ENCODE data around the gene STX19.

Gene STX19

DNA sequence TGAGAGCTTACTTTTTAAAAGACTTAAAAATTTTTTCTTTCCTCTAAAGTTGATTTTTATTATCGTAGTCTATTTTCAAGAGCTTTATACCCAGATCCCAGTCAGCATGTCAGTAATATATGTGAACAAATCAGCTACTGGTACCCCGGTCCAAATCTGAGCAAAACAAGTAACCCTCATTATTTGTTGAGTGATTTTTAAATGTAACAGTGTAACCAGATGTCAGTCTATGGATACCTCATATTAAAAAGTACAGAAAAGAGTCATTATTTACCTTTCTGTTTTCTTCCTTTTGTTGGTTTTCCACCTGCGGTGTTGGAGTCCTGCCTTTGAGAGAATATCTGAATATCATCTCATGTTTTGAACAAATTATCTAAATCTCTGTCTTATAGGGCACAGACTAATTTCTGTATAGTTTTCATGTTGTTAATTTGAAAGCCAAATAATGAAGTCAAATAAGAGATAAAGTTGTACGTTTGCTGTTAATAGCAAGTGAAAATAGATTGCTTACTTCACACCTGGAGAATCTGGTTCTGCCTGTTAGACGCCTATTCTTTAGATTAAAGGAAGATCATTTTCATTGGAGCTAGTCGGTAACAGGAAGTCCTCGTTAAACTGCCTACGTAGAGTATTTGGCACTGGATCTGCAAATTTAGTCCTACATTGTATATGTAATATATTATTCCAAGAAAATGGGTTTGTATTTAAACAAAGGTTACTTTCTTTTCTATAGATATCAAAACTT lies at the start of gene STX19:
Gene STX19 (minus strand): TSS at position 505 of the 745 bp plus-strand sequence. CDS start 13,328 bp downstream, outside the sequence.
- DNase-seq: no peak
- intact Hi-C loops (cut with DNase I): no loop called here

DNA sequence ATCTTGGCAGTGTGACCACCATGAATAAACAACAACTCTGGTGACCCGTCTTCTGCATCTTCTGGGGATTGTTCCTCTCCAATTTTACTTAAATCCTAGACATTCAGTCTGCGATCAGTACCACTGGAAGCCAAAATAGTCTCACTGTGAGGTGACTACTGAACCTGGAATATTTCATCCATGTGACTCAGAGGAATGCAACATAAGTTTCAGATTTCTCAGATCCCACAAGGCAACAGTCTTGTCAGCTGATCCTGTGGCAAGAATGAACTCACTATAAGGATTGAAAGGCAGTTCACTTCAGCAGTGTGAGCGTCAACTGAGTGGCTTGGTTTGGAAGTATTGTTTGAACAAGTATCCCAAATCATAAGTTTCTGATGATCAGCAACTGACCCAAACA lies 47.7 kb upstream of the STX19 start:
- intact Hi-C loops (cut with DNase I): no loop called here
- DNase-seq: no peak

DNA sequence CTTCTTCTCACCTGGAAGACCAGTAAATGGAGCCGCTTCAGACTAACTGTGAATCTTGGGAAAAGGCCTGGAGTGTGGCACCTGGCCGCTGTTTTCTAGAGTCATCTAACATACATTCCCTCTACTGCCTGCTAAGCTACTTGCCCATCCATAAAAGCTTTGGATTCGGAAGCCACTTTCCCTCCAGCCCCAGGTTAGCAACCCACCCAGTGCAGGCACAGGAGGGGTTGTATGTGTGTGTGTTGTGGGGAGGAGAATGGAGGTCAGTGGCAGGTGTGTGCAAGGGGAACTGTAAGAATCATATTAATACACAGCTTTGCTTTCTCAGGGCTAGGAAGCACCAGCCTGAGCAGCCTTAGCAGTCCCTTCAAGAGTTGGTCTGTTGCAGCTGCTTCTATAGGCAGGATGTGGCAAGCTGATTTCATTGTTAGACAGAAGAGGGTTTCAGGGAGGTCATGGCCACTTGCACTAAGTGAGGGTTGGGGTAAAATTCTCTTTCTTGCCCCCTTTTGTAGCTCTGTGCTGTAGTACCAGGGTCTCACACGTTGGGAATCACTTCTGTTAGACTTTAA lies 43.4 kb upstream of the STX19 start:
- intact Hi-C loops (cut with DNase I): no loop called here
- no peak for DNase-seq

- intact Hi-C loops (cut with DNase I): no loop called here
- DNase-seq: no peak
These were observed 42.0 kb upstream of the STX19 start for GRCh38 chr3:94070341-94070911.

DNA sequence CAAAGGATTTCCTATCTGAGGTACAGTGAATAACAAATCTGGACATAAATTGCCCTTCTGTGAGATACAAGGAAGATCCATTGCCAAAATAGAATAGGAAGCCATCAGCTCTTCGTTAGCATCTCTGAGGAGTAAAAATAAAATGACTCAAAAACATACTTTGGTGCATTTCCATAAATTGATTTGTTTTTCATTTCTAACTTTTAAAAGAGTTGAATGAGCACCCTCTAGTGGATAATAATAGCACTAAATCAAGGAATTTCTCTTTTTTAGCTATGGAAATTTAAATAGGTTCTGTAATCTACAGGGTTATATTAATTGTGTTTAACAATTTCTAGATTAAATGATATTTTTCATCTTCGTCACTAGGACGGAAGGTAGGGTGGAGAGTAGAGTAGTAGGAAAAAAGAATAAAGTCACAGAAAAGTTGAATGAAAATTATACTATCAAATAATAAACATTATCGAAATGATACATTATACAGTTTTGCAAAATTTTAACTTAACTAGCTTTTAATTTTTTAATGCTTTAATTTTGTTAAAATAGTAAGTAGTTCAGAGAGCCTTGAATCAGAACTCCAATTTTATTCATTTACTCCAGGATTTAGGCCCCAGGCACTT lies 40.9 kb upstream of the STX19 start:
- DNase-seq: no peak
- intact Hi-C loops (cut with DNase I): loop anchor here (10.0 kb wide), 1 partner anchor 65 kb away; no protein-coding TSS in a partner anchor

- no peak for DNase-seq
- intact Hi-C loops (cut with DNase I): loop anchor here (10.0 kb wide), 1 partner anchor 62 kb away; no protein-coding TSS in a partner anchor
These were observed 38.4 kb upstream of the STX19 start for GRCh38 chr3:94066506-94067500.

DNA sequence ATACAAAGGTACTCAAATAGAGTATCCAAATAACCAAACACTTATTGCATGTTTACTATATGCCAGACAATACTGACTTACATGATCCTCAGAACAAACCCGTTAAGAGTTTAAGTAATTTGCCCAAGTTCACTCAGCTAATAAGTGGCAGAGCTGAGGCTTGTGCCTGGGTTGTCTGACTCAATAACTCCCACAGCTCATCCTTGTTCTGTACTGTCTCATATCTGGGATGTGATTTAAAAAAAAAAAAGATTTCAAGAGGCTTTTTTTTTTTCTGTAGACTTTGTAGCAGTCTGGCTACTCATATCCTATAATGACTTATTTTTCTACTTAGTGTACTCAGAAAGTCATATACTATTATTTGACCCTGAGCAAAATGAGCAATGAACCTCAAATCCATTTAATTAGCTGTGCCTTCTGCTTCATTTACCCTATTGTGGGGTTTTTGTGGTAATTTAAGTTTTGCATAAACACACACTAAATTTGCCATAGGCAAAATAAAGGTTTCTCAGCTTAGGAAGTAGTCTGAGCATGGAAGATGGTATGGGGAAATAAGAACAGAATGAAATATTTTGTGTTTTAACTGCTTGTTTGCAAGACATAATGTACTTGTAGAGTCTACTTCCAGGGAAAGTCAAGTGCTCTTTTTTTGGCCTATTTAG lies 37.6 kb upstream of the STX19 start:
- intact Hi-C loops (cut with DNase I): loop anchor here (10.0 kb wide), 1 partner anchor 61 kb away; no protein-coding TSS in a partner anchor
- DNase-seq: peak in 15 of 42 donors; percentile 8 to 73 (median 44)

DNA sequence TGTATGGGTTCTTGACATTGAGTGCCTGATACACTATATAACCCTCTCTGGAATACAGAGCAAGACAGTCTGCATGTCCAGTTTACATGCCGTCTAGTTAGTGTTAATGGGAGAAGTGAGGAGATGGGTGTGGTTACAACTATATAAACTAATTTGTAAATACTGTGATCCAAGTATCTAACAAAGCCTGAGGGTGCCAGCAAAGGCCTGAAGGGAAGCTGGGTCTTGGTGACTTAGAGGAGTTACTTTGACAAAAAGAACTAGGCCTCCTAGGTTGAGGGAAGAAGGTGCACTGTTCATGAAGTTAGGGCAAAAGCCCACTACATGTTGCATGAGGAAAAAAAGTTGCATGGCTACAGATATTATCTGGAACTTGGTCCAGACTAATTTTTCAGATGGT lies 36.7 kb upstream of the STX19 start:
- intact Hi-C loops (cut with DNase I): loop anchor here (10.0 kb wide), 1 partner anchor 60 kb away; no protein-coding TSS in a partner anchor
- DNase-seq: no peak

DNA sequence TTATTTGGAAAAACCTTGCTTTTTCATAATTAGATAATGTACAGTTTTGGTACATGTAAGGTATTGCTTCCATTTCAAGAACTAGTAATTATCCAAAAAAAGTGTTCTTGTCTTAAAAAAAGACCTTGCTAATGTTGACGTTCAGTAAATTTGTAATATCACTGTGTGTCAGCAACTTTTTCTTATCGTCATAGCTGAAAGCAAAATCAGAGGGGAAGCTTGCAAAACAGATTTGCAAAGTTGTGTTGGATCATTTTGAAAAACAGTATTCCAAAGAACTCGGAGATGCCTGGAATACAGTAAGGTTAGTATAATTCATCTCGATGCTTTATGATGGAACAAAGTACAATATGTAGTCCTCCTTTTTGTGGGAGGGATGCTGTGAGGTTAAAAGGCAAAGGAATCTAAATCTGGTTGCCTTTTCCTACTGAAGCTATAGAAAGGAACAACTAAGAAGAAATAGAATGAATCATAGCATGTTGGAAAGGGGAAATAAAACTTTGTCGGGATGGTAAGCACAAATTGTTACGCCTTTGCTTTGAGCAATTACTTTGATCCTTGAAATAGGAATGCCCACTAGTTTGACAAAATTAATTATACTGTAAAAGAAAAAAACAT lies 36.0 kb upstream of the STX19 start:
- DNase-seq: no peak
- intact Hi-C loops (cut with DNase I): loop anchor here (10.0 kb wide), 1 partner anchor 60 kb away; no protein-coding TSS in a partner anchor

GRCh38 chr3:94063496-94064119 lies 35.2 kb upstream of the STX19 start:
- DNase-seq: no peak
- intact Hi-C loops (cut with DNase I): loop anchor here (10.0 kb wide), 1 partner anchor 59 kb away; no protein-coding TSS in a partner anchor

DNA sequence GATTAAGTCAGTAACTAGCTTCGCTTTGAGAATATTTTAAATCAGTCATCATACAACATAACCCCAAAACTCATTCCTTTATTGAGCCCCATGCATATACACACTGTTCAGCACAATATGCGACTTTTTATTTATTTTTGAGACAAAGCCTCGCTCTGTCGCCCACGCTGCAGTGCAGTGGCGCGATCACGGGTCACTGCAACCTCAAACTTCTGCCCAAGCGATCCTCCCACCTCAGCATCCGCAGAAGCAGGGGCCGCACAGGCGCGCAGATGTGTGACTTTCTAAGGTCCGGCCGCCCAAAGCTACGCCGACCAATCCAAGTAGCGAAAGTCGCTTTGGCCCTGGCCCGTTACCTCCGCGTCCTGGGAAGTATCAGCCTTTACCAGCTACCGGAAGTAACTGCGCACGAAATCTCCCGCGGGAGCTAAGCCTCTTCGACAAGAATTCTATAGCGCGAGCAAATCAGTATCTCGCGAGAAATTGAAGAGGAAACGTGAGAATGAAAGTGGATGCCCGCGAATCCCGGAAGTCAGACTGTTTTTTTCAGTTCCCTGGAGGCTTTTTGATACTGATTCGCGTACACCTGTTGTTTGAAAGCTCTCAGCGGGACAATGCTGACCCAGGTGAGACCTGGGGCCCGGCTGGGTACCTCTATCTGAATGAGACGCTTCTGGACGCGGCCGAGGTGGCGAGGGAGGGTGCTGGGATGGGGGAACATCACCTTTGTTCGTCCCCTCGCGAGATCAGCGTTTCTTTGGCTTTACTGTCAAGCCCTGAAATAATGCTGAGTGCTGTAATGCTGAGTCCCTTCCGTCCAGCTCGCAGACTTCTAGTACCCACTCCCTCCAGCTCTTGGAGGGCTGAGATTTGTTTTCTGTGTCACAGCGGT lies 34.4 kb upstream of the STX19 start, which contains the start of the genes DHFR2 and NSUN3:
Gene DHFR2 (minus strand): TSS at position 404 of the 892 bp plus-strand sequence. CDS start 1,405 bp downstream, outside the sequence.
Gene NSUN3 (plus strand): TSS at position 549 of the 892 bp plus-strand sequence. CDS start 66 bp downstream, at position 615.
- intact Hi-C loops (cut with DNase I): loop anchor here (10.0 kb wide), 1 partner anchor 58 kb away; no protein-coding TSS in a partner anchor
- peak; percentile 70 to 93 (median 83) for DNase-seq

DNA sequence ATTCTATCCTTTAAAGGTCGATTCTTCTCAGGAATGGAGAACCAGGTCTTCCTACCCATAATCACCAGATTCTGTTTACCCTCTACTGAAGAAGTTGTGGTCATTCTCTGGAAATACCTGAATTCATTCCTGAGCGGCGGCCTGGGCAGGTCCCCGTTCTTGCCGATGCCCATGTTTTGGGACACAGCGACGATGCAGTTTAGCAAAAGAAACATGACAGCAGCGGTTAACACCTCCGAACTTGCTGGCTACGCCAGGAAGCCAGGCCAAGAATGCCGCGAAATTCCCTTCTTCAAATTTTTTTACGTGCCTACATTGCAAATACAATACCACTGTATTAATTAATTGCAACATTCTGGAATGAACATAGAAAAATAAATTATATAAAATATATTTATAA lies 32.9 kb upstream of the STX19 start:
- DNase-seq: no peak
- intact Hi-C loops (cut with DNase I): loop anchor here (10.0 kb wide), 1 partner anchor 56 kb away; no protein-coding TSS in a partner anchor

DNA sequence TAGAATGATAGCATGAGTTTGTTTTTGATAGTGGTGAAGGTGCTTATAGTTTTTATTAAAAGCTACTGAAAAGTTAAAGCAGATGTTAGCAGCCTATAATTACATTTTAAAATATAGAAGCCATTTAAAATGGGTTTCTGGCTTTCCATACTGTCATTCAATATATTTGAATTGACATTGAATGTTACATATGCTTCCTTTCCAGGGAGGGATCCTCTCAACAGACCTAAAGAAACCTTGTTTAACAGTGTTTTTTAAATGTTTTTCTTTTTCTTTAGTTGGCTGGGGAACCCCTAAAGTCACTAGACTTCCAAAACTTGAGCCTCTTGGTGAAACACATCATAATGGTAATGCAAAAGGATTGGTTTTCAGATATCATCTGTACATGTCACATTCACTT lies 22.1 kb upstream of the STX19 start:
- DNase-seq: no peak
- intact Hi-C loops (cut with DNase I): no loop called here

GRCh38 chr3:94049267-94049666 lies 20.9 kb upstream of the STX19 start:
- intact Hi-C loops (cut with DNase I): no loop called here
- DNase-seq: no peak

GRCh38 chr3:94046533-94046932 lies 18.1 kb upstream of the STX19 start:
- intact Hi-C loops (cut with DNase I): no loop called here

More at GRCh38 chr3:94046533-94046932, 18.1 kb upstream of the STX19 start:
- no peak for DNase-seq
